SK-N-SH (cell line): ENCODE measurements around the gene ADCK1. TPM values are rescaled to one million over a fixed set of nuclear protein-coding genes. Genes with fewer than 3 reads are reported as not detected.

Experiments
- CTCF ChIA-PET: fragments of 300-600, 350-600 bp; formaldehyde crosslinking; extraction: SDS; loops from one replicate; lab custom pipeline; 2021; lab: Yijun Ruan, JAX
- POLR2A ChIA-PET: fragments of 350-600 bp; sonication (Branson Sonifier 250); formaldehyde crosslinking; extraction: SDS; loops from one replicate; lab custom pipeline; 2020; ENCODE audit warnings: antibody characterized with exemption, inconsistent platforms; lab: Yijun Ruan, JAX
- DNase-seq: peaks from one replicate; pipeline ENCODE4 v3.0.0; 2012
- H2AFZ ChIP-seq: fragments of 200-600 bp; sonication (generic); 2 replicates; pipeline ENCODE4 v1.8.1; 2016; ENCODE audit warnings: antibody characterized with exemption, mild to moderate bottlenecking, low read depth
- H3F3A ChIP-seq: fragments of 200-600 bp; sonication (generic); replicated peaks from 2 replicates; pipeline ENCODE3; 2016; ENCODE audit warnings: antibody characterized with exemption, mild to moderate bottlenecking; ENCODE audit not compliant: insufficient read depth
- H3K27ac ChIP-seq, 2 experiments: fragments of 200-500 bp in 1 of 2; fragments of 200-600 bp in 1 of 2; sonication (Bioruptor generic) in 1 of 2; sonication (generic), shearing (Covaris generic) in 1 of 2; 2 replicates each; pipeline versions ENCODE4 v1.5.1 to v1.6.1; 2014 to 2016; ENCODE audit warnings: low read depth in 2 of 2, inconsistent platforms in 1 of 2, low read length in 1 of 2, mild to moderate bottlenecking in 1 of 2, mixed read lengths in 1 of 2
- H3K27me3 ChIP-seq: fragments of 200-600 bp; sonication (generic), shearing (Covaris generic); 2 replicates; pipeline ENCODE4 v1.6.1; 2016; ENCODE audit warnings: mixed run types; ENCODE audit not compliant: insufficient read depth
- H3K36me3 ChIP-seq, 2 experiments: fragments of 200-500 bp in 1 of 2; fragments of 200-600 bp in 1 of 2; sonication (Bioruptor generic) in 1 of 2; sonication (generic) in 1 of 2; replicated peaks in 1 of 2; 2 replicates each; pipeline versions ENCODE3 to v1.5.1; 2014 to 2016; ENCODE audit warnings: low read length in 1 of 2, mild to moderate bottlenecking in 1 of 2; ENCODE audit not compliant: insufficient read depth in 2 of 2, control insufficient read depth in 1 of 2
- H3K4me1 ChIP-seq, 2 experiments: fragments of 200-500 bp in 1 of 2; fragments of 200-600 bp in 1 of 2; sonication (Bioruptor generic) in 1 of 2; sonication (generic), shearing (Covaris generic) in 1 of 2; 2 replicates each; pipeline versions ENCODE4 v1.5.1 to v1.6.1; 2014 to 2016; ENCODE audit warnings: low read depth in 1 of 2, low read length in 1 of 2, mixed run types in 1 of 2; ENCODE audit not compliant: insufficient read depth in 2 of 2, control insufficient read depth in 1 of 2
- H3K4me2 ChIP-seq: fragments of 200-600 bp; sonication (generic), shearing (Covaris generic); 2 replicates; pipeline ENCODE4 v1.6.1; 2017; ENCODE audit warnings: mixed run types
- H3K4me3 ChIP-seq, 2 experiments: fragments of 200-500 bp in 1 of 2; fragments of 200-600 bp in 1 of 2; sonication (Bioruptor generic) in 1 of 2; sonication (generic), shearing (Covaris generic) in 1 of 2; 2 replicates each; pipeline versions ENCODE4 v1.5.1 to v1.8.1; 2014 to 2016; ENCODE audit warnings: low read depth in 2 of 2, inconsistent platforms in 1 of 2, low read length in 1 of 2, mild to moderate bottlenecking in 1 of 2, mixed read lengths in 1 of 2, moderate library complexity in 1 of 2
- H3K79me2 ChIP-seq: fragments of 200-600 bp; sonication (generic); 2 replicates; pipeline ENCODE4 v1.8.1; 2017; ENCODE audit warnings: mild to moderate bottlenecking; ENCODE audit not compliant: insufficient read depth
- H3K9ac ChIP-seq: fragments of 200-600 bp; sonication (generic); 2 replicates; pipeline ENCODE4 v1.6.1; 2017; ENCODE audit warnings: mixed run types
- H3K9me2 ChIP-seq: fragments of 200-600 bp; sonication (generic); 2 replicates; pipeline ENCODE4 v1.6.1; 2017; ENCODE audit warnings: mixed run types
- H3K9me3 ChIP-seq: fragments of 200-600 bp; sonication (generic); 2 replicates; pipeline ENCODE4 v1.6.1; 2017; ENCODE audit warnings: mixed run types, mild to moderate bottlenecking, moderate library complexity
- H4K20me1 ChIP-seq: fragments of 200-600 bp; sonication (generic); 2 replicates; pipeline ENCODE4 v1.6.1; 2017; ENCODE audit warnings: mild to moderate bottlenecking, mixed run types; ENCODE audit not compliant: insufficient read depth
- ELF1 ChIP-seq: IDR thresholded peaks from 2 replicates; pipeline ENCODE4 v1.4.0; 2012
- EP300 ChIP-seq, 2 experiments: IDR thresholded peaks; 2 replicates each; pipeline versions ENCODE4 v1.4.0 to v1.6.1; 2012; ENCODE audit warnings: borderline replicate concordance in 1 of 2, low read depth in 1 of 2, low read length in 1 of 2
- FOXJ3 ChIP-seq: sonication (generic); formaldehyde crosslinking; IDR thresholded peaks from 2 replicates; pipeline ENCODE4 v1.5.1; 2020; ENCODE audit warnings: mild to moderate bottlenecking, missing genetic modification reagents
- IRF3 ChIP-seq: fragments of 150-350 bp; IDR thresholded peaks from 2 replicates; pipeline ENCODE4 v1.6.1; 2016; ENCODE audit warnings: mild to moderate bottlenecking, low read depth, low read length
- JUND ChIP-seq: IDR thresholded peaks from 2 replicates; pipeline ENCODE4 v1.4.0; 2012
- MAX ChIP-seq: IDR thresholded peaks from 2 replicates; pipeline ENCODE4 v1.4.0; 2012; ENCODE audit warnings: low read depth
- MXI1 ChIP-seq: IDR thresholded peaks from 2 replicates; pipeline ENCODE4 v1.6.1; 2012; ENCODE audit warnings: mild to moderate bottlenecking, low read depth, low read length, improper control_type of control experiment
- NFIC ChIP-seq: IDR thresholded peaks from 2 replicates; pipeline ENCODE4 v1.4.0; 2012; ENCODE audit warnings: borderline replicate concordance
- NRF1 ChIP-seq: IDR thresholded peaks from 2 replicates; pipeline ENCODE4 v1.6.1; 2012; ENCODE audit warnings: low read depth, mild to moderate bottlenecking, low read length
- PBX3 ChIP-seq: IDR thresholded peaks from 2 replicates; pipeline ENCODE4; 2012
- RFX5 ChIP-seq: IDR thresholded peaks from 2 replicates; pipeline ENCODE4 v1.6.1; 2012; ENCODE audit warnings: mild to moderate bottlenecking, improper control_type of control experiment, low read length
- SIN3A ChIP-seq: IDR thresholded peaks from 2 replicates; pipeline ENCODE4 v1.6.1; 2012; ENCODE audit warnings: low read depth, mild to moderate bottlenecking, low read length, moderate library complexity, borderline replicate concordance
- TAF1 ChIP-seq: IDR thresholded peaks from 2 replicates; pipeline ENCODE4 v1.6.1; 2012; ENCODE audit warnings: low read depth, mild to moderate bottlenecking, low read length, moderate library complexity, borderline replicate concordance
- TEAD4 ChIP-seq: IDR thresholded peaks from 2 replicates; pipeline ENCODE4 v1.4.0; 2012; ENCODE audit warnings: mild to moderate bottlenecking, borderline replicate concordance; ENCODE audit not compliant: insufficient read depth
- USF1 ChIP-seq: IDR thresholded peaks from 2 replicates; pipeline ENCODE4 v1.4.0; 2012; ENCODE audit warnings: low read depth, borderline replicate concordance
- USF2 ChIP-seq: fragments of 150-350 bp; IDR thresholded peaks from 2 replicates; pipeline ENCODE4 v1.6.1; 2017; ENCODE audit warnings: antibody characterized with exemption, low read length, low read depth, borderline replicate concordance
- YY1 ChIP-seq: IDR thresholded peaks from 2 replicates; pipeline ENCODE4 v1.4.0; 2012; ENCODE audit warnings: low read depth, mild to moderate bottlenecking
- WGBS: methylation state at CpG from one replicate; pipeline ENCODE4 v1.1.6; 2017; ENCODE audit warnings: low lambda C conversion rate; 5-methylcytosine and 5-hydroxymethylcytosine counted together
- polyA plus RNA-seq, 3 experiments: library from polyadenylated mRNA; depleted of rRNA; stranded (reverse); fragments of >200 nt; gene quantifications; 2 replicates each; pipeline ENCODE4 v1.2.3, GENCODE V29; 2012

The ADCK1 gene
- polyA plus RNA-seq, 1 of the 3 experiments (the other 2 are of a cell fraction) = 11.4 TPM

GRCh38 chr14:77883131-77883846, 83.4 kb downstream of the ADCK1 start:
- CTCF ChIA-PET = interaction anchor here (0.6 to 1.3 kb wide), 5 partner anchors 15 to 683 kb away, joined by 3 to 6 read pairs (median 4); no protein-coding TSS in a partner anchor
- no peaks in the 10 kb centered on the region for H3F3A ChIP-seq
- H2AFZ ChIP-seq = no peak overlapping the region
- no peak overlapping the region for H3K9ac ChIP-seq
- no peak overlapping the region for H3K4me2 ChIP-seq
- no peaks in the 10 kb centered on the region for H3K9me2 ChIP-seq
- H3K4me1 ChIP-seq = peaks cover 0 to 82% of the 10 kb centered on the region in 2 experiments; a peak in 2 of 4 replicates
- DNase-seq = peak; percentile 34
- H3K27ac ChIP-seq = peak overlapping the region; percentile 15 to 99; a peak in 3 of 4 replicates
- no peaks in the 10 kb centered on the region for H3K27me3 ChIP-seq
- no peaks in the 10 kb centered on the region for H3K79me2 ChIP-seq
- POLR2A ChIA-PET = no interaction called here
- no peak overlapping the region for H3K4me3 ChIP-seq
- TF ChIP-seq IRF3 (no peak), SIN3A (no peak), YY1 (no peak), NRF1 (no peak), USF1 (no peak), MAX (no peak), USF2 (no peak), NFIC (no peak), ELF1 (no peak), MXI1 (no peak), JUND (no peak), PBX3 (no peak), TEAD4 (no peak), TAF1 (no peak), EP300 (IDR thresholded peaks at IDR 0.05; ENCODE audit: borderline replicate concordance in 1 of 2, low read depth in 1 of 2, low read length in 1 of 2) (no peak), FOXJ3 (no peak), RFX5 (no peak)
- TF ChIP-seq, all 33 proteins: peak for 0
- no peaks in the 10 kb centered on the region for H4K20me1 ChIP-seq
- 76% methylated on average over 7 of the region's 7 CpGs for WGBS
- no peaks in the 10 kb centered on the region for H3K36me3 ChIP-seq
- H3K9me3 ChIP-seq = no peaks in the 10 kb centered on the region
